Measurements from ENCODE around the gene DGKB. TPM values are rescaled to one million over a fixed set of nuclear protein-coding genes. Genes with fewer than 3 reads are reported as not detected.

The DGKB gene
- total RNA-seq, 6 experiments from 2014 or later, result 0.23 to 0.76 (median 0.61) TPM

DNA sequence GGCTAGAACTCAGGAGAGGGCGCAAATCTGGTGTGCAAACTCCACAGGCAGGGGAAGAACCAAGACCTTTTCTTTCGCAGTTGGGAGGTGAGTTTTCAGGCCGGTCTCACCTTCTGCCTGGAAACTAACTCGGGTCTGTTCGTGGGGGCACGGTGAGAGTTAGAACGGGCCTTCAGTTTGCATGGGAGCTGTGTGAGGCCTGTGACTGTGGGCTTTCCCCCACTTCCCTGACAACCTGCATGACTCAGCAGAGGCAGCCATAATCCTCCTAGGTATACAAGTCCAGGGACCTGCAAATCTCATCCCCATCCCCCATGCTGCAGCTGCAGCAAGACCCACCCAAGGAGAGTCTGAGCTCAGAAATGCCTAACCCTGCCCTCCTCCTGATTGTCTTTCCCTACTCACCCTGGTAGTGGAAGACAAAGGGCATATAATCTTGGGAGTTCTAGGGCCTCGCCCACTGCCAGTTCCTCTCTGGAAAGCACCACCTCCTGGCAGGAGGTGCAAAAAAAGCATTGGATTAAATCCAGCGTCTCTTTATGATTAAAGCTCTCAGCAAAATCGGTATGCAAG lies 718.2 kb downstream of the DGKB start:
- no peak overlapping the region for H3K4me3 Mint-ChIP-seq
- H3K27ac Mint-ChIP-seq, result no peak overlapping the region
- H3K4me1 Mint-ChIP-seq (ENCODE audit: low read depth), result no peaks in the 10 kb centered on the region
- TF ChIP-seq, protein P1, sequence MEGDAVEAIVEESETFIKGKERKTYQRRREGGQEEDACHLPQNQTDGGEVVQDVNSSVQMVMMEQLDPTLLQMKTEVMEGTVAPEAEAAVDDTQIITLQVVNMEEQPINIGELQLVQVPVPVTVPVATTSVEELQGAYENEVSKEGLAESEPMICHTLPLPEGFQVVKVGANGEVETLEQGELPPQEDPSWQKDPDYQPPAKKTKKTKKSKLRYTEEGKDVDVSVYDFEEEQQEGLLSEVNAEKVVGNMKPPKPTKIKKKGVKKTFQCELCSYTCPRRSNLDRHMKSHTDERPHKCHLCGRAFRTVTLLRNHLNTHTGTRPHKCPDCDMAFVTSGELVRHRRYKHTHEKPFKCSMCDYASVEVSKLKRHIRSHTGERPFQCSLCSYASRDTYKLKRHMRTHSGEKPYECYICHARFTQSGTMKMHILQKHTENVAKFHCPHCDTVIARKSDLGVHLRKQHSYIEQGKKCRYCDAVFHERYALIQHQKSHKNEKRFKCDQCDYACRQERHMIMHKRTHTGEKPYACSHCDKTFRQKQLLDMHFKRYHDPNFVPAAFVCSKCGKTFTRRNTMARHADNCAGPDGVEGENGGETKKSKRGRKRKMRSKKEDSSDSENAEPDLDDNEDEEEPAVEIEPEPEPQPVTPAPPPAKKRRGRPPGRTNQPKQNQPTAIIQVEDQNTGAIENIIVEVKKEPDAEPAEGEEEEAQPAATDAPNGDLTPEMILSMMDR (IDR thresholded peaks at IDR 0.05), result no peak
- no peak for DNase-seq
- H3K27me3 Mint-ChIP-seq (ENCODE audit: insufficient read depth), result peaks cover 2% of the 10 kb centered on the region; the same call in 1 of the 2 replicates
- no peaks in the 10 kb centered on the region; the same call in 1 of the 2 replicates for H3K9me3 Mint-ChIP-seq
- H3K36me3 Mint-ChIP-seq (ENCODE audit: low read depth), result peaks cover 5% of the 10 kb centered on the region; the same call in 1 of the 2 replicates

DNA sequence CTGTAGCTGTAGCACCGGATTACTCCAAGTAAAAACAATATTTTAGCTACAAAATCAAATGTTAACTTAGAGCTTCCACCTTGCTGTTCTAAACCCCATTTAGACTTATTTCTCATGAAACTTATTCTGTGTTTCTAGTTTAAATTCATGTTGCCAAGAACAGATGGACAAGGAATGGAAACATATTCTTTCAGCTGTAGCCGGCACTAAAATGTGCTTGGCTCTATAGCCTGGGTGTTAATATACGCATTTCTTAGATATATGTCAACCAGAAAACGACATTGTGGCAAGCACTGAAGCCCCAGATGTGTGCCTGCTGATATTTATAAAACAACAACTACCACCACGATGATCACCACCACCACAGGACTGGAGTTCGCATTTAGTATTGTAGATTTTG lies 722.8 kb downstream of the DGKB start:
- Mint-ChIP-seq H3K27ac (no peak overlapping the region), H3K36me3 (ENCODE audit: low read depth) (no peaks in the 10 kb centered on the region), H3K27me3 (ENCODE audit: insufficient read depth) (peaks cover 2% of the 10 kb centered on the region; the same call in 1 of the 2 replicates), H3K4me3 (no peak overlapping the region), H3K4me1 (ENCODE audit: low read depth) (no peaks in the 10 kb centered on the region), H3K9me3 (no peaks in the 10 kb centered on the region)
- no peak for DNase-seq
- TF ChIP-seq, protein P1 (IDR thresholded peaks at IDR 0.05), result no peak

DNA sequence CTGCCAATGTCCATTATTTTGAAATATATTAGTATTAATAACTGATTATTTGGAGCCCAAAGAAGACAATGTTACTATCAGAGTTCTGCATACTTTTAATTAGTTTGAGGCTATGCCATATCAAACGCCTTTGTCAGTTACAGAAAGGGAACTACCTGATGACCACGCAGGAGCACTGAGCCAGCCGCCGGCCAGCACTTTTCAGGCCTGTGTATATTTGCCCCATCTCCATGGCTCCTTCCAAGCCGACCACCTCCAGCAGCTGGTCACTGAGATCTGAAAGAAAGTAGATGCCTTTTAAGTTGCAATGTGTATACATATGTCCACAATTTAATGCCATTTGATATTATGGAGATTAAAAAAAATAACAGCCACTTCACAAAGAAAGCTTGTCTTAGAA lies 724.7 kb downstream of the DGKB start:
- H3K36me3 Mint-ChIP-seq (ENCODE audit: low read depth), result no peaks in the 10 kb centered on the region
- H3K4me1 Mint-ChIP-seq (ENCODE audit: low read depth), result no peaks in the 10 kb centered on the region
- peaks cover 2% of the 10 kb centered on the region; the same call in 1 of the 2 replicates for H3K27me3 Mint-ChIP-seq (ENCODE audit: insufficient read depth)
- TF ChIP-seq, protein P1 (IDR thresholded peaks at IDR 0.05), result no peak
- H3K9me3 Mint-ChIP-seq, result no peaks in the 10 kb centered on the region
- no peak overlapping the region for H3K27ac Mint-ChIP-seq
- no peak overlapping the region for H3K4me3 Mint-ChIP-seq
- no peak for DNase-seq

DNA sequence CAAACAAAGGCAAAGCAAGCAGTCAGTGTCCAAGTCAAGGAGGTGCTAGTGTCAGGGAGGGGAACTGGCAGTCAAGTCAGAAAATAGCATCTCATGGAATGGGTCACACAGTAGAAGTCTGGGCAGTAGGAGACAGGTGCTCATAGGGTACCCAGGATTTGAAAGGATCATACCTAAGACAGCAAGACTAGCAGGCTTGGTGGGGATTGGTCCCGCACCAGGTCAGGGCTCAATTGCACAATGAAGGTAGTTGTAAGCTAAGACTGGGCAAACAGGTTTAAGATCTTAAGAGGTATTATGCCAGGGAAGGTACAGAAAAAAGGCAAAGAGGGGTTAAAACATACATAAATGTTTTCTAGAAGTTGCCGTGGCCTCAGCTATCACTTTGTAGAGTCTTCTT lies 731.7 kb downstream of the DGKB start:
- no peak for DNase-seq
- TF ChIP-seq, protein P1 (IDR thresholded peaks at IDR 0.05), result no peak
- Mint-ChIP-seq H3K4me1 (ENCODE audit: low read depth) (no peaks in the 10 kb centered on the region; the same call in 1 of the 2 replicates), H3K4me3 (no peak overlapping the region), H3K36me3 (ENCODE audit: low read depth) (no peaks in the 10 kb centered on the region), H3K9me3 (peaks cover 10% of the 10 kb centered on the region), H3K27ac (no peak overlapping the region), H3K27me3 (ENCODE audit: insufficient read depth) (no peaks in the 10 kb centered on the region; the same call in 1 of the 2 replicates)

DNA sequence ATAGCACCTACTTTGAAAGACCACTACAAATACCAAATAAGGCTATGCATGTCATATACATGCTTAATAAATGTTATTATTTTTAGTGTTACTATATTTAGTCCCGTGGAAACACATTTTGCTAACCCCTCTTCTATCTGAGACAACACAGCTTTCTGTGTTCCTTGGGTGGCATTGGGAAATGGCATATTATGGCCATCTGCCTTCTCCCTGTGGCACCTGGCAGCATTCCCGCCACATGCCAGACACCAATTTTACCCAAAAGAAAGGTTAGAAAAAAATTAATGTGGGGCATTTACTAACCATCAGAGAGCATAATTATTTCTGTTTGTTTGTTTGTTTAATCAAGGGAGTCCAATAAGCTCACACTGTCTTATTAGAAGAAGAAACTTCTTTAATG lies 744.4 kb downstream of the DGKB start:
- no peaks in the 10 kb centered on the region for H3K9me3 Mint-ChIP-seq
- TF ChIP-seq, protein P1 (IDR thresholded peaks at IDR 0.05), result no peak
- no peak overlapping the region for H3K4me3 Mint-ChIP-seq
- H3K4me1 Mint-ChIP-seq (ENCODE audit: low read depth), result no peaks in the 10 kb centered on the region
- DNase-seq, result no peak
- H3K27me3 Mint-ChIP-seq (ENCODE audit: insufficient read depth), result no peaks in the 10 kb centered on the region
- H3K27ac Mint-ChIP-seq, result no peak overlapping the region
- no peaks in the 10 kb centered on the region for H3K36me3 Mint-ChIP-seq (ENCODE audit: low read depth)
